Upper lobe of left lung (tissue), 6 donors: ENCODE results near the gene PRKAB1. TPM values are rescaled to one million over a fixed set of nuclear protein-coding genes. Genes with fewer than 3 reads are reported as not detected.

Experiments used
- ATAC-seq, 2 donors: fragments of 200-7000 bp; cut with Tn5 transposase; one replicate each; pipeline ENCODE4 v1.9.1; 2022; ENCODE audit warnings: mild to moderate bottlenecking in 2 of 2, moderate library complexity in 2 of 2; ENCODE audit not compliant: low FRiP score in 2 of 2
- DNase-seq, 2 donors: peaks; one replicate each; pipeline ENCODE4 v3.0.0-alpha.2; 2019 to 2020
- H3K27ac ChIP-seq, 4 donors: fragments of 200-600 bp; sonication (generic); one replicate each; pipeline ENCODE4 v1.5.1; 2016 to 2019
- H3K27me3 ChIP-seq, 4 donors: fragments of 200-600 bp; sonication (generic); one replicate each; pipeline ENCODE4 v1.5.1; 2017 to 2019
- H3K36me3 ChIP-seq, 4 donors: fragments of 200-600 bp; sonication (generic); one replicate each; pipeline ENCODE4 v1.5.1; 2016 to 2019
- H3K4me1 ChIP-seq, 4 donors: fragments of 200-600 bp; sonication (generic); one replicate each; pipeline ENCODE4 v1.5.1; 2018 to 2019
- H3K4me3 ChIP-seq, 4 donors: fragments of 200-600 bp; sonication (generic); one replicate each; pipeline ENCODE4 v1.5.1; 2017 to 2019; ENCODE audit warnings: mild to moderate bottlenecking in 2 of 4, moderate library complexity in 1 of 4
- H3K9me3 ChIP-seq, 4 donors: fragments of 200-600 bp; sonication (generic); one replicate each; pipeline ENCODE4 v1.5.1; 2018 to 2019
- CTCF ChIP-seq, 6 experiments: fragments of 450-650 bp in 4 of 6; fragments of 200-600 bp in 2 of 6; sonication (generic) in 2 of 6; IDR thresholded peaks; one replicate each; pipeline ENCODE4 v1.5.1; 2016 to 2019; ENCODE audit warnings: antibody characterized with exemption in 6 of 6
- EP300 ChIP-seq, 4 donors: sonication (generic); formaldehyde crosslinking; IDR thresholded peaks; one replicate each; pipeline ENCODE4 v1.5.1; 2017; ENCODE audit warnings: antibody characterized with exemption in 4 of 4, control low read depth in 2 of 4
- POLR2A ChIP-seq, 4 donors: fragments of 450-650 bp; IDR thresholded peaks; one replicate each; pipeline ENCODE4 v1.5.1; 2016 to 2017; ENCODE audit warnings: antibody characterized with exemption in 4 of 4, mild to moderate bottlenecking in 2 of 4
- POLR2AphosphoS5 ChIP-seq, 2 donors: sonication (generic); formaldehyde crosslinking; IDR thresholded peaks; one replicate each; pipeline ENCODE4 v1.5.1; 2017; ENCODE audit warnings: antibody characterized with exemption in 2 of 2
- WGBS, 2 donors: methylation state at CpG; one replicate each; pipeline ENCODE4 v1.1.5; 2017 to 2018; 5-methylcytosine and 5-hydroxymethylcytosine counted together
- total RNA-seq, 6 donors: library from RNA; depleted of rRNA in 4 of 6; stranded (reverse); fragments of >200 nt in 4 of 6; gene quantifications; one replicate each; pipeline versions ENCODE4 v1.1.0 to v1.2.1, GENCODE V29; 2016 to 2021
- donor health status: DM: no; HTN: no; CAD: no; lungs with moderate emphysema.
- donor health status: DM: no; HTN: yes; CAD: no; lungs with severe emphysema.

PRKAB1 gene
- total RNA-seq, 6 donors from 2014 or later, result 44.2 to 90.3 (median 62.9) TPM

DNA sequence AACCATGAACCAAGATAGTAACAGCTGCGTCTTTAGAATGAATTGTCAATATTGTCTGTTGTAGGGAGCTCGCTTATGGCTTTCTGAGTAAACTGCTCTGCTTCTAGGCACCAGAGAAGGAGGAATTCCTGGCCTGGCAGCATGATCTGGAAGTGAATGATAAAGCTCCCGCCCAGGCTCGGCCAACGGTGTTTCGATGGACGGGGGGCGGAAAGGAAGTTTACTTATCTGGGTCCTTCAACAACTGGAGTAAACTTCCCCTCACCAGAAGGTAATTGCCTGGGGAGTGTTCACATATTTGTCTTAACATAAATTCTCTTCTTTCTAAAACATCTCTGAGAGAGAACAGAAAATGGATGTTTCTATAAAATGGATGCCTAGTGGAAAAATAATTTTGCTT, 4.3 kb downstream of the PRKAB1 start:
- Histone ChIP-seq H3K4me1 (peaks cover 53 to 71% (median 64%) of the 10 kb centered on the region in 4 donors), H3K36me3 (peaks cover 34 to 64% (median 41%) of the 10 kb centered on the region in 4 donors), H3K4me3 (no peak overlapping the region), H3K27ac (peak overlapping the region in 3 of 4 donors; percentile 73 to 99 (median 93)), H3K9me3 (no peaks in the 10 kb centered on the region), H3K27me3 (no peaks in the 10 kb centered on the region)
- ATAC-seq (no peak), DNase-seq (no peak)
- WGBS, 2 donors, result 61 to 68% methylated on average over 8 of the region's 8 CpGs
- TF ChIP-seq CTCF (IDR thresholded peaks at IDR 0.05) (no peak), EP300 (IDR thresholded peaks at IDR 0.05) (no peak), POLR2A (IDR thresholded peaks at IDR 0.05) (no peak), POLR2AphosphoS5 (IDR thresholded peaks at IDR 0.05) (no peak)

DNA sequence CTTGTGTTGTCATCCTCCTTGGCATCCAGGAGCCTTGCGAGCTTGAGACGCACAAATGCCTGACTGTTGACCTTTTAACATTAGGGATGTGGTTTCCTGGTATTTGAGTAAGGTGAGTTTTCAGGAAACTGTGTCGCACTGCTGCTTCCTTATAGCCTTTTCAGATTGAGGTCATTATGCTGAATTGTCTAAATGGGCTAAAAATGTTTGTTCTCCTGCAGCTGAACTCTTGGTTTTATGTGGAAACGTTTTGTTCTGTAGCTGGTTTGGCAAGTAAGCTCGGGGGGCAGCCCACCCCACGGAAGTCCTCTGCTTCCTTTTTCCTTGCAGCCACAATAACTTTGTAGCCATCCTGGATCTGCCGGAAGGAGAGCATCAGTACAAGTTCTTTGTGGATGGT, 5.7 kb downstream of the PRKAB1 start:
- peak in 1 of 2 donors; percentile 84 for TF ChIP-seq POLR2AphosphoS5 (IDR thresholded peaks at IDR 0.05)
- no peak for TF ChIP-seq POLR2A (IDR thresholded peaks at IDR 0.05)
- TF ChIP-seq CTCF (IDR thresholded peaks at IDR 0.05), result no peak
- peak; percentile 49 to 85 (median 78) for TF ChIP-seq EP300 (IDR thresholded peaks at IDR 0.05)
- H3K27me3 ChIP-seq, result no peaks in the 10 kb centered on the region
- H3K9me3 ChIP-seq, result no peaks in the 10 kb centered on the region
- WGBS, 2 donors, result 31 to 33% methylated on average over 7 of the region's 7 CpGs
- peaks cover 49 to 70% (median 61%) of the 10 kb centered on the region in 4 donors for H3K4me1 ChIP-seq
- DNase-seq (peak in 1 of 2 donors; percentile 51), ATAC-seq (no peak)
- peaks cover 37 to 78% (median 54%) of the 10 kb centered on the region in 4 donors for H3K36me3 ChIP-seq
- H3K4me3 ChIP-seq, result no peak overlapping the region
- peak overlapping the region; percentile 52 to 99 (median 64) for H3K27ac ChIP-seq

- WGBS, 2 donors, result 84 to 97% methylated on average over 4 of the region's 4 CpGs
These were observed 6.6 kb downstream of the PRKAB1 start for GRCh38 chr12:119674560-119674959.

DNA sequence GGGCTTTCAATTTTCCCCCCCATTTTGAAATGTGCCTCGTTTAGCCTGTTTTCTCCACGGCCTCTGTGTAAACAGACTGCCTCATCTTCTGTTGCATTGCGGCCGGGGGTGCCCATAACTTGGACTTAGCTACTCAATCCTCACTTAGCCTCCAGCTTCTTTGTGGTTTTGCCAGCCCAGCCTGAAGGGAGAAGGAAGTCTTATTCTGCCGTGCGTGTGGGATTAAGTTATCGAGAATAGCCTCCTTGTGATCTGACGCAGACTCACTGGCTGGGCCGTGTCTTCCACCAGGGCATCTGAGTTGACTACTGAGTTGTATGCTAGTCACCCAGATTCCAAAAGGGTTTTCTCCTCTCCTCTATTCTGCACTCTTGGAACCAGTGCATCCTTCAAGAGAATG, 8.1 kb downstream of the PRKAB1 start:
- no peak overlapping the region for H3K4me3 ChIP-seq
- DNase-seq (no peak), ATAC-seq (no peak)
- H3K9me3 ChIP-seq, result no peaks in the 10 kb centered on the region
- H3K4me1 ChIP-seq, result peaks cover 38 to 59% (median 48%) of the 10 kb centered on the region in 4 donors
- peak overlapping the region in 3 of 4 donors; percentile 4 to 43 (median 30) for H3K27ac ChIP-seq
- TF ChIP-seq CTCF (IDR thresholded peaks at IDR 0.05) (no peak), EP300 (IDR thresholded peaks at IDR 0.05) (no peak), POLR2A (IDR thresholded peaks at IDR 0.05) (no peak), POLR2AphosphoS5 (IDR thresholded peaks at IDR 0.05) (no peak)
- H3K27me3 ChIP-seq, result no peaks in the 10 kb centered on the region
- H3K36me3 ChIP-seq, result peaks cover 55 to 97% (median 77%) of the 10 kb centered on the region in 4 donors
- WGBS, 2 donors, result 82 to 86% methylated on average over 9 of the region's 9 CpGs

More at GRCh38 chr12:119674560-119674959, 6.6 kb downstream of the PRKAB1 start:
- Histone ChIP-seq H3K9me3 (no peaks in the 10 kb centered on the region), H3K36me3 (peaks cover 40 to 87% (median 63%) of the 10 kb centered on the region in 4 donors), H3K4me1 (peaks cover 48 to 70% (median 61%) of the 10 kb centered on the region in 4 donors), H3K27me3 (no peaks in the 10 kb centered on the region), H3K4me3 (no peak overlapping the region), H3K27ac (peak overlapping the region in 3 of 4 donors; percentile 5 to 99 (median 52))
- no peak for ATAC-seq
- DNase-seq, result no peak
- no peak for TF ChIP-seq POLR2AphosphoS5 (IDR thresholded peaks at IDR 0.05)
- TF ChIP-seq CTCF (IDR thresholded peaks at IDR 0.05), result no peak
- no peak for TF ChIP-seq EP300 (IDR thresholded peaks at IDR 0.05)
- TF ChIP-seq POLR2A (IDR thresholded peaks at IDR 0.05), result no peak

DNA sequence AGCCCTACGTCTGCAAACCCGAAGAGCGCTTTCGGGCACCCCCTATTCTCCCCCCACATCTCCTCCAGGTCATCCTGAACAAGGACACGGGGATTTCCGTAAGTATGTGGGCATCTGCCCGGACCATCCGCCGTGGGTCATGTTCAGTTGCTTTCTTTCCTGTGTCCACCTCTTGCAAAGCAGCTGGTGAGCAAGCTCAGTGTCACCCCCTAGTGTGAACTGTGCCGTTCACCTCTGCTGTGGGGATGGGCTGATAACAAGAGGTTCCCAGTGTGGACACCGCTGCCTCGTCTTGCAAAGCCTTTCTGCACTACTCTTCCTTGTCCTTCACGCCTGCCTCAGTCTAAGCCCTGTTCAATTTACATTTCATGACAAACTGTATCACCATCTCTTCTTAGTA, 8.6 kb downstream of the PRKAB1 start:
- Histone ChIP-seq H3K4me3 (no peak overlapping the region), H3K36me3 (peaks cover 61 to 100% (median 81%) of the 10 kb centered on the region in 4 donors), H3K4me1 (peaks cover 33 to 53% (median 43%) of the 10 kb centered on the region in 4 donors), H3K27me3 (no peaks in the 10 kb centered on the region), H3K27ac (peak overlapping the region in 2 of 4 donors; percentile 30 to 43), H3K9me3 (no peaks in the 10 kb centered on the region)
- ATAC-seq (no peak), DNase-seq (no peak)
- 90 to 95% methylated on average over 10 to 13 of the region's 13 CpGs for WGBS, 2 donors
- TF ChIP-seq POLR2A (IDR thresholded peaks at IDR 0.05), result no peak
- no peak for TF ChIP-seq POLR2AphosphoS5 (IDR thresholded peaks at IDR 0.05)
- TF ChIP-seq CTCF (IDR thresholded peaks at IDR 0.05), result no peak
- TF ChIP-seq EP300 (IDR thresholded peaks at IDR 0.05), result no peak
